Peyer's patch (tissue), 4 donors: Measurements from ENCODE around the gene NMB. TPM values are rescaled to one million over a fixed set of nuclear protein-coding genes. Genes with fewer than 3 reads are reported as not detected.
"Not testable (repeated sequence)": the region's sequence is repeated elsewhere in the genome, so short reads cannot be mapped to it uniquely, and the experiment has no call there.

Source experiments
- DNase-seq, 3 donors: peaks; one replicate each; pipeline ENCODE4 v3.0.0-alpha.2; 2017 to 2019
- H3K27ac ChIP-seq, 4 donors: fragments of 200-600 bp; sonication (generic); one replicate each; pipeline ENCODE4 v1.5.1; 2016 to 2019
- H3K27me3 ChIP-seq, 2 donors: fragments of 200-600 bp; sonication (generic); one replicate each; pipeline ENCODE4 v1.5.1; 2019
- H3K36me3 ChIP-seq, 3 donors: fragments of 200-600 bp; sonication (generic); one replicate each; pipeline ENCODE4 v1.5.1; 2016 to 2019
- H3K4me1 ChIP-seq, 4 donors: fragments of 200-600 bp; sonication (generic); one replicate each; pipeline ENCODE4 v1.5.1; 2016 to 2019
- H3K4me3 ChIP-seq, 4 donors: fragments of 200-600 bp; sonication (generic); 1 replicate in 3 of 4; 2 replicates in 1 of 4; pipeline ENCODE4 v1.5.1; 2016 to 2019; ENCODE audit warnings: mild to moderate bottlenecking in 1 of 4
- H3K9me3 ChIP-seq, 4 donors: fragments of 200-600 bp; sonication (generic); one replicate each; pipeline ENCODE4 v1.5.1; 2016 to 2019; ENCODE audit warnings: mild to moderate bottlenecking in 1 of 4
- CTCF ChIP-seq, 6 experiments: fragments of 450-650 bp in 4 of 6; fragments of 200-600 bp in 2 of 6; sonication (generic) in 1 of 6; IDR thresholded peaks; one replicate each; pipeline ENCODE4 v1.5.1; 2017 to 2019; ENCODE audit warnings: antibody characterized with exemption in 6 of 6, mild to moderate bottlenecking in 3 of 6, moderate library complexity in 1 of 6
- POLR2A ChIP-seq, 2 donors: fragments of 450-650 bp; IDR thresholded peaks; one replicate each; pipeline ENCODE4 v1.5.1; 2017; ENCODE audit warnings: antibody characterized with exemption in 2 of 2, mild to moderate bottlenecking in 2 of 2, moderate library complexity in 2 of 2
- total RNA-seq, 4 donors: library from RNA; depleted of rRNA; stranded (reverse); fragments of >200 nt; gene quantifications; one replicate each; pipeline ENCODE4 v1.1.0, GENCODE V29; 2016

Gene NMB
- total RNA-seq, 4 donors from 2014 or later = 1.6 to 2.8 (median 2.7) TPM; not detected in 1

GRCh38 chr15:84647726-84648125, 10.3 kb downstream of the NMB start:
- H3K9me3 ChIP-seq = no peaks in the 10 kb centered on the region
- DNase-seq = no peak
- no peak overlapping the region for H3K27ac ChIP-seq
- H3K27me3 ChIP-seq = no peaks in the 10 kb centered on the region
- peaks cover 0 to 92% (median 0%) of the 10 kb centered on the region in 3 donors for H3K36me3 ChIP-seq
- no peak overlapping the region for H3K4me3 ChIP-seq
- TF ChIP-seq POLR2A (IDR thresholded peaks at IDR 0.05) (no peak), CTCF (IDR thresholded peaks at IDR 0.05) (no peak)
- peaks cover 0 to 5% (median 0%) of the 10 kb centered on the region in 4 donors for H3K4me1 ChIP-seq

DNA sequence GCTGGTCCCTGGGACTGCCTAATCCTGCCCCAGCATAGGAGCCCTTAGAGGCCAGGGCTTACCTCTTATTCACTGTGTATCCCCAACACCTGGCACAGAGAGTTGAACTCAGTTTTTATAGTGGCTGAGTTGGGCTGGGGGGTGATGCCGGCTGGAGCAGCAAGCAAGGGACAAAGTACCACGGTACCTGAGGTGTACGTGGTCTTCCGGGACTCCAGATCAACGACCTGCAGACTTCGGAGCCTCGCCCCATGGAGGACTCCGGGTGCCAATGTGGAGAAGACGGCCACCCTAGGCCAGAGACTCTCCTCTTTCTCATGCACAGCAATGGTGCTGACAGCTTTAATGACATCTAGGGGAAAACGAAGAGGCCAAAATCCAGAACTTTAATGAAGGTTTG, 12.0 kb downstream of the NMB start:
- no peaks in the 10 kb centered on the region for H3K4me1 ChIP-seq
- H3K9me3 ChIP-seq = no peaks in the 10 kb centered on the region
- TF ChIP-seq CTCF (IDR thresholded peaks at IDR 0.05) (no peak), POLR2A (IDR thresholded peaks at IDR 0.05) (no peak)
- H3K27ac ChIP-seq = no peak overlapping the region
- DNase-seq = no peak
- H3K27me3 ChIP-seq = no peaks in the 10 kb centered on the region
- H3K4me3 ChIP-seq = no peak overlapping the region
- H3K36me3 ChIP-seq = peaks cover 0 to 95% (median 0%) of the 10 kb centered on the region in 3 donors

DNA sequence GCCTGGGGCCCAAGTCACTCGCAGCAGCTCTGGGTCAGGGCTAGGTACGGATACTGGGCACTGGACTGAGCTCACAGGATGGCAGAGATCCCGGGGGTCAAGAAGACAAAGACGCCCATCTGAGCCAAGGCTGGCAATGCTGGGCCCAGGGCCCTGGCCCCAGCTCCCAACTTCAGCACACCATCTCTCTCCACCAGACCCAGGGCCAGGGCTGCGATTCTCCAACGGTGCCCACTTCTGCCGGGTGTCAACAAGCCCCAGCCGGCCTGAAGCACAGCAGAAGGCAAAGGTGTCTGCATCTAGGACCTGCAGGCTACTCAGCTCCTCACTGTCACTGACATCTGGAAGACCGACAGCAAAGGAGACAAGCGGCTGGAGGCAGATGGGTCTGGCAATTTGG, 12.5 kb downstream of the NMB start:
- Histone ChIP-seq H3K4me1 (no peaks in the 10 kb centered on the region), H3K4me3 (no peak overlapping the region), H3K27me3 (no peaks in the 10 kb centered on the region), H3K9me3 (no peaks in the 10 kb centered on the region), H3K27ac (no peak overlapping the region), H3K36me3 (peaks cover 0 to 95% (median 0%) of the 10 kb centered on the region in 3 donors)
- TF ChIP-seq POLR2A (IDR thresholded peaks at IDR 0.05) (no peak), CTCF (IDR thresholded peaks at IDR 0.05) (no peak)
- DNase-seq = no peak

GRCh38 chr15:84643838-84644237, 14.2 kb downstream of the NMB start:
- no peak for DNase-seq
- no peak for TF ChIP-seq POLR2A (IDR thresholded peaks at IDR 0.05)
- no peak for TF ChIP-seq CTCF (IDR thresholded peaks at IDR 0.05)
- Histone ChIP-seq H3K9me3 (no peaks in the 10 kb centered on the region), H3K4me1 (no peaks in the 10 kb centered on the region), H3K27ac (no peak overlapping the region), H3K27me3 (no peaks in the 10 kb centered on the region), H3K4me3 (no peak overlapping the region), H3K36me3 (peaks cover 0 to 97% (median 0%) of the 10 kb centered on the region in 3 donors)

DNA sequence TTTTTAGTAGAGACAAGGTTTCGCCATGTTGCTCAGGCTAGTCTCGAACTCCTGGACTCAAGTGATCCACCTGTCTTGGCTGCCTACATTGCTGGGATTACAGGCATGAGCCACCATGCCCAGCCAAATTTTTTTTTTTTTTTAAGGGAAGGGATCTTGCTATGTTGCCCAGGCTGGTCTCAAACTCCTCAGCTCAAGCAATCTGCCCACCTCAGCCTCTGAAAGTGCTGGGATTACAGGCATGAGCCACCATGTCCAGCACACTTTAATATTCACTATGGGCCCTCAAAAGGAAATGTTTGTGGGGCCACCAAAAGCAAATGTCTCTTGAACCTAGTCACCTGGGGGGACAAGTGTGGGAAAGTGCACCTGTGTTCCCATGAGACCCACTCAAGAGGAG, 15.4 kb downstream of the NMB start:
- H3K27ac ChIP-seq, H3K4me1 ChIP-seq, H3K9me3 ChIP-seq, H3K4me3 ChIP-seq, H3K27me3 ChIP-seq, DNase-seq: not testable (repeated sequence)
- H3K36me3 ChIP-seq = peaks cover 0 to 97% (median 0%) of the 10 kb centered on the region in 3 donors

DNA sequence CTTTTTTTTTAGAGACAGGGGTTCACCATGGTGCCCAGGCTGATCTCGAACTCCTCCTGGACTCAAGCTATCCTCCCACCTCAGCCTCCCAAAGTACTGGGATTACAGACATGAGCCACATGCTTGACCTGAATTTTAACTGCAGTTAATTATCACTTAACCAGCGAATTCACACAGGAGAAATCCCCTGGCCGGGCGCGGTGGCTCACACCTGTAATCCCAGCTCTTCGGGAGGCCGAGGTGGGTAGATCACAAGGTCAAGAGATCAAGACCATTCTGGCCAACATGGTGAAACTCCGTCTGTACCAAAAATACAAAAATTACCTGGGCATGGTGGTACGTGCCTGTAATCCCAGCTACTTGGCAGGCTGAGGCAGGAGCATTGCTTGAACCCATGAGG, 16.1 kb downstream of the NMB start:
- H3K27ac ChIP-seq, H3K4me3 ChIP-seq, H3K9me3 ChIP-seq, H3K4me1 ChIP-seq, DNase-seq, H3K27me3 ChIP-seq: not testable (repeated sequence)
- peaks cover 0 to 95% (median 0%) of the 10 kb centered on the region in 3 donors for H3K36me3 ChIP-seq

DNA sequence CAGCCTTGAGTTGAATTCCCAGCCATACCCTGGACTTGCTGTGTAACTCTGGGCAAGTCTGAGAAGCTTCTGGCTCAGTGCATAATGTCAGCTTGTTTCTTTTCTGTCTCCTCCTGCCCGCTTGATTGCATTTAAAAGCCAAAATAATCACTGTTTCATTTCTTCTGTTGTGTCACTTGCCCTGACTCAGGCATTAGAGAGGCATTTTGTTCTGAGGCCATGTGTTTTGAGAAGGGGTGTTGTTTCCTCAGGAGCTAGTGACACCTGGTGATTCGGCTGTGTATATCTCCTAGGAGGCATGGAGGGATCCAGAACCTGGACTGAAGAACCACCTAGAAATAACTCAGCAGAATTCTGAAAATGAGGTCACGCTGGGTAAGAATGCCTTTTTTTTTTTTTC, 19.9 kb downstream of the NMB start:
- H3K27ac ChIP-seq = no peak overlapping the region
- no peaks in the 10 kb centered on the region for H3K27me3 ChIP-seq
- DNase-seq = no peak
- H3K9me3 ChIP-seq = no peaks in the 10 kb centered on the region
- peaks cover 0 to 67% (median 0%) of the 10 kb centered on the region in 3 donors for H3K36me3 ChIP-seq
- TF ChIP-seq POLR2A (IDR thresholded peaks at IDR 0.05) = no peak
- TF ChIP-seq CTCF (IDR thresholded peaks at IDR 0.05) = peak in 1 of 6 experiments; percentile 15
- no peak overlapping the region for H3K4me3 ChIP-seq
- peaks cover 0 to 9% (median 2%) of the 10 kb centered on the region in 4 donors for H3K4me1 ChIP-seq
